ENCODE results near the gene TBC1D14.

GRCh38 chr4:7025040-7025602, 115.5 kb downstream of the TBC1D14 start:
- TF ChIP-seq POLR2A (IDR thresholded peaks at IDR 0.05; ENCODE audit: low read depth, low read length) (no peak), TAF1 (IDR thresholded peaks at IDR 0.05; ENCODE audit: borderline replicate concordance, low read depth, low read length) (no peak), CTCF (IDR thresholded peaks at IDR 0.05 in 2 of 3, conservative IDR thresholded peaks at IDR 0.05 in 1 of 3; ENCODE audit: control insufficient read depth in 2 of 3, extremely low read depth in 1 of 3, insufficient read depth in 1 of 3, low read depth in 3 of 3, low read length in 3 of 3) (no peak), NRF1 (conservative IDR thresholded peaks at IDR 0.05; ENCODE audit: low read depth, low read length) (no peak)
- TF ChIP-seq, protein P1, sequence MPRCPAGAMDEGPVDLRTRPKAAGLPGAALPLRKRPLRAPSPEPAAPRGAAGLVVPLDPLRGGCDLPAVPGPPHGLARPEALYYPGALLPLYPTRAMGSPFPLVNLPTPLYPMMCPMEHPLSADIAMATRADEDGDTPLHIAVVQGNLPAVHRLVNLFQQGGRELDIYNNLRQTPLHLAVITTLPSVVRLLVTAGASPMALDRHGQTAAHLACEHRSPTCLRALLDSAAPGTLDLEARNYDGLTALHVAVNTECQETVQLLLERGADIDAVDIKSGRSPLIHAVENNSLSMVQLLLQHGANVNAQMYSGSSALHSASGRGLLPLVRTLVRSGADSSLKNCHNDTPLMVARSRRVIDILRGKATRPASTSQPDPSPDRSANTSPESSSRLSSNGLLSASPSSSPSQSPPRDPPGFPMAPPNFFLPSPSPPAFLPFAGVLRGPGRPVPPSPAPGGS (IDR thresholded peaks at IDR 0.05; ENCODE audit: borderline replicate concordance, insufficient read depth, low read depth, low read length, poor library complexity, severe bottlenecking): no peak
